ENCODE measurements around the gene MCM9.

MCM9 gene

DNA sequence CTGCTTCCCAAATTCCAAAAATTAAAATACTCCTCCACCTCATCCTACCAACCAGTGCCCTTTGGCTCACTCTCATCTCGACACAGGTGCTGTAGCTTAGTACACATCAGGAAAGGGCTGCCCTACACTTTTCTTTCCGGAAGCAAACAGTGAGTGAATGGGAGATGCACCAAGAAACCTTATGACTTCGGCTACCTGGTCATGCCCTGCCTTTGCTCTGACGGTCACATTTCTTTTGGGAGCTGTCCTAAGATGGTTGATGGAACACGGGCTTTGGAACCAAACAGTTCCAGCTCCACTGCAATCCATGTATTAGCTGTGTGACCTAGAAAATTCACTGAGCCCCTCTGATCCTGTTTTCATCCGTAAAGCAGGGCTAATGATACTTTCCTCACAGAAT is 133.7 kb downstream of the MCM9 start:
- H3K9ac ChIP-seq (ENCODE audit: low read length): no peak overlapping the region
- no peak overlapping the region for H3K4me3 ChIP-seq (ENCODE audit: low read depth, low read length, poor library complexity, severe bottlenecking)
- no peak overlapping the region for H2AFZ ChIP-seq (ENCODE audit: low read length)
- H4K20me1 ChIP-seq (ENCODE audit: insufficient read depth, low read length): no peaks in the 10 kb centered on the region
- no peaks in the 10 kb centered on the region for H3K27me3 ChIP-seq (ENCODE audit: insufficient read depth, low read length)
- H3F3A ChIP-seq (ENCODE audit: insufficient read depth, low read length): no peaks in the 10 kb centered on the region
- peaks cover 17% of the 10 kb centered on the region for H3K4me1 ChIP-seq (ENCODE audit: insufficient read depth, low read length, severe bottlenecking)
- H3K9me2 ChIP-seq (ENCODE audit: low read depth, low read length): no peaks in the 10 kb centered on the region
- TF ChIP-seq, protein P1, sequence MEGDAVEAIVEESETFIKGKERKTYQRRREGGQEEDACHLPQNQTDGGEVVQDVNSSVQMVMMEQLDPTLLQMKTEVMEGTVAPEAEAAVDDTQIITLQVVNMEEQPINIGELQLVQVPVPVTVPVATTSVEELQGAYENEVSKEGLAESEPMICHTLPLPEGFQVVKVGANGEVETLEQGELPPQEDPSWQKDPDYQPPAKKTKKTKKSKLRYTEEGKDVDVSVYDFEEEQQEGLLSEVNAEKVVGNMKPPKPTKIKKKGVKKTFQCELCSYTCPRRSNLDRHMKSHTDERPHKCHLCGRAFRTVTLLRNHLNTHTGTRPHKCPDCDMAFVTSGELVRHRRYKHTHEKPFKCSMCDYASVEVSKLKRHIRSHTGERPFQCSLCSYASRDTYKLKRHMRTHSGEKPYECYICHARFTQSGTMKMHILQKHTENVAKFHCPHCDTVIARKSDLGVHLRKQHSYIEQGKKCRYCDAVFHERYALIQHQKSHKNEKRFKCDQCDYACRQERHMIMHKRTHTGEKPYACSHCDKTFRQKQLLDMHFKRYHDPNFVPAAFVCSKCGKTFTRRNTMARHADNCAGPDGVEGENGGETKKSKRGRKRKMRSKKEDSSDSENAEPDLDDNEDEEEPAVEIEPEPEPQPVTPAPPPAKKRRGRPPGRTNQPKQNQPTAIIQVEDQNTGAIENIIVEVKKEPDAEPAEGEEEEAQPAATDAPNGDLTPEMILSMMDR (IDR thresholded peaks at IDR 0.05; ENCODE audit: low read length): no peak
- no peaks in the 10 kb centered on the region for H3K9me3 ChIP-seq (ENCODE audit: low read length)
- no peak overlapping the region for H3K27ac ChIP-seq (ENCODE audit: low read depth, low read length, poor library complexity, severe bottlenecking)
- no peaks in the 10 kb centered on the region for H3K79me2 ChIP-seq (ENCODE audit: insufficient read depth, low read length)
- H3K36me3 ChIP-seq (ENCODE audit: insufficient read depth, low read length): no peaks in the 10 kb centered on the region
- H3K4me2 ChIP-seq (ENCODE audit: low read length): no peak overlapping the region

DNA sequence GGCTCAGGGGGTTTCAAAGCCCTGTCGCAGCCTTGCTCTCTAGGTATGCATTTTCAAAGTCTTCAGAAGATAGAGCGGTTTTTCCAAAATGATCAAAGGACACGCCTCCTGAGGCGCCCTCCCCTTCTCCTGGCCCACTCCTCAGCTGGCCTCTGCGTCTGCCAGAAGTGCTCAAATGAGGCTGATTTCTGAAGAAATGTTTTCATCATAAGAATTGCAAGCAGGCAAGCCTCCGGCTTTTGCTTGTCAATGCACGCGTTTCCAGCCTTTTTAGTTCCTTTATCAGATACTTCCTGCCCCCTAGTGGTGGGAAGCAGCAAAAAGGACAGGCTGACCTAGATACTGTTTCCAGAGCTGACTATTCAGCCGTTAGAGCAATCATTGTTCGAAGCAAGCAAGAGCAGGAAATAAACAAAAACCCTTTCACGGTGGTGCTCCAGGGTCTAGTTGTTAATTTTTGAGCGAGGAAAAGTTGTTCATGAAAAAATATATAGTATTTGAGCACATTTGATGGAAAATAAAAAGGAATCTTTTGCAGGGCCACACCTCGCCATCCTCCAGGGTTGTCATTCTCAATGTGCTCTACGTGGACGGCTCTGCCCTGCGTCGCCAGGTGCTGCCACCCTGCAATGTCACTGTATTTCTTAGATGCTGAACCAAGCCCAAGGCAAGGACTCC is 134.4 kb downstream of the MCM9 start:
- no peaks in the 10 kb centered on the region for H4K20me1 ChIP-seq (ENCODE audit: insufficient read depth, low read length)
- H2AFZ ChIP-seq (ENCODE audit: low read length): peak overlapping the region; percentile 57
- TF ChIP-seq, protein P1 (IDR thresholded peaks at IDR 0.05; ENCODE audit: low read length): peak; percentile 97
- no peak for TF ChIP-seq EZH2 (IDR thresholded peaks at IDR 0.05; ENCODE audit: borderline replicate concordance, low read length)
- no peaks in the 10 kb centered on the region for H3K9me2 ChIP-seq (ENCODE audit: low read depth, low read length)
- H3K4me1 ChIP-seq (ENCODE audit: insufficient read depth, low read length, severe bottlenecking): peaks cover 23% of the 10 kb centered on the region
- no peaks in the 10 kb centered on the region for H3K79me2 ChIP-seq (ENCODE audit: insufficient read depth, low read length)
- H3K36me3 ChIP-seq (ENCODE audit: insufficient read depth, low read length): no peaks in the 10 kb centered on the region
- no peak overlapping the region for H3K27ac ChIP-seq (ENCODE audit: low read depth, low read length, poor library complexity, severe bottlenecking)
- no peaks in the 10 kb centered on the region for H3F3A ChIP-seq (ENCODE audit: insufficient read depth, low read length)
- peak overlapping the region; percentile 37 for H3K4me3 ChIP-seq (ENCODE audit: low read depth, low read length, poor library complexity, severe bottlenecking)
- no peaks in the 10 kb centered on the region for H3K9me3 ChIP-seq (ENCODE audit: low read length)
- H3K9ac ChIP-seq (ENCODE audit: low read length): peak overlapping the region; percentile 42; the same call in 1 of the 2 replicates
- peak overlapping the region; percentile 70 for H3K4me2 ChIP-seq (ENCODE audit: low read length)
- no peaks in the 10 kb centered on the region for H3K27me3 ChIP-seq (ENCODE audit: insufficient read depth, low read length)

DNA sequence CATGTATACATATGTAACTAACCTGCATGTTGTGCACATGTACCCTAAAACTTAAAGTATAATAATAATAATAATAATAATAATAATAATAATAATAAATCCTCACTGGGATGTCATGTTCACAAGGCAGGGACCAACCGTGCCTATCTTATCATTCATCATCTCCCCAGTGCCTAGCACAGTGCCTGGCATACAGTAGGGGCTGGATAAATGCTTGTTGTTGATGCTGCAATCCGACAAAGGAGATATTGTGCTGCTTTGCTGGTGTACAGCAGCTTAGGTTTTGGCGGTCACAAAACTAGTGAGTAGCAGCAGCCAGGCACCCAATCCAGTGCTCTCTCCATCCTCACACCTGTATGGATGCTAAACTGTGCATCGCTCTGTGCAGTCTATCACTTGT is 135.1 kb downstream of the MCM9 start:
- peaks cover 23% of the 10 kb centered on the region for H3K4me1 ChIP-seq (ENCODE audit: insufficient read depth, low read length, severe bottlenecking)
- TF ChIP-seq EZH2 (IDR thresholded peaks at IDR 0.05; ENCODE audit: borderline replicate concordance, low read length): no peak
- TF ChIP-seq, protein P1 (IDR thresholded peaks at IDR 0.05; ENCODE audit: low read length): no peak
- no peaks in the 10 kb centered on the region for H3K36me3 ChIP-seq (ENCODE audit: insufficient read depth, low read length)
- no peaks in the 10 kb centered on the region for H3K9me2 ChIP-seq (ENCODE audit: low read depth, low read length)
- H3K27me3 ChIP-seq (ENCODE audit: insufficient read depth, low read length): no peaks in the 10 kb centered on the region
- H2AFZ ChIP-seq (ENCODE audit: low read length): no peak overlapping the region
- no peak overlapping the region; the same call in 1 of the 2 replicates for H3K9ac ChIP-seq (ENCODE audit: low read length)
- no peaks in the 10 kb centered on the region for H4K20me1 ChIP-seq (ENCODE audit: insufficient read depth, low read length)
- H3K4me2 ChIP-seq (ENCODE audit: low read length): peak overlapping the region; percentile 70
- H3F3A ChIP-seq (ENCODE audit: insufficient read depth, low read length): no peaks in the 10 kb centered on the region
- no peaks in the 10 kb centered on the region for H3K79me2 ChIP-seq (ENCODE audit: insufficient read depth, low read length)
- no peaks in the 10 kb centered on the region for H3K9me3 ChIP-seq (ENCODE audit: low read length)
- H3K27ac ChIP-seq (ENCODE audit: low read depth, low read length, poor library complexity, severe bottlenecking): no peak overlapping the region
- no peak overlapping the region for H3K4me3 ChIP-seq (ENCODE audit: low read depth, low read length, poor library complexity, severe bottlenecking)
